ENCODE results near the gene PLXNA2. TPM values are rescaled to one million over a fixed set of nuclear protein-coding genes. Genes with fewer than 3 reads are reported as not detected.

Gene PLXNA2
- total RNA-seq, 1 experiment from 2014 or later: 69.7 TPM

DNA sequence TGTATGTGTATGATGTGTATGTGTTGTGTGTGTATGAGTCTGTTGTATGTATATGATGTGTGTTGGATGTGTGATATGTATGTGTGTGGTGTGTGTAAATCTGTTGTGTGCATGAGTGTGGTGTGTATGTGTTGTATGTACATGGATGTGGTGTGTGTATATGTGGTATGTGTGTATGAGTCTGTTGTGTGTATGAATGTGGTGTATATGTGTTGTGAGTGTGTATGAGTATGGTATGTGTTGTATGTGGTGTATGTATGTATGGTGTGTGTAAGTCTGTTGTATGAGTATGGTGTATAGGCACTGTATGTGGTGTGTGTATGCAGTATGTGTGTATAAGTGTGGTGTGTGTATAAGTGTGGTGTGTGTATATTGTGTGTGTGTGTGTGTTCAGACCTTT is 95.0 kb downstream of the PLXNA2 start:
- no TSS peak for BruUV-seq (replicated peaks)
- TF ChIP-seq, protein P1, sequence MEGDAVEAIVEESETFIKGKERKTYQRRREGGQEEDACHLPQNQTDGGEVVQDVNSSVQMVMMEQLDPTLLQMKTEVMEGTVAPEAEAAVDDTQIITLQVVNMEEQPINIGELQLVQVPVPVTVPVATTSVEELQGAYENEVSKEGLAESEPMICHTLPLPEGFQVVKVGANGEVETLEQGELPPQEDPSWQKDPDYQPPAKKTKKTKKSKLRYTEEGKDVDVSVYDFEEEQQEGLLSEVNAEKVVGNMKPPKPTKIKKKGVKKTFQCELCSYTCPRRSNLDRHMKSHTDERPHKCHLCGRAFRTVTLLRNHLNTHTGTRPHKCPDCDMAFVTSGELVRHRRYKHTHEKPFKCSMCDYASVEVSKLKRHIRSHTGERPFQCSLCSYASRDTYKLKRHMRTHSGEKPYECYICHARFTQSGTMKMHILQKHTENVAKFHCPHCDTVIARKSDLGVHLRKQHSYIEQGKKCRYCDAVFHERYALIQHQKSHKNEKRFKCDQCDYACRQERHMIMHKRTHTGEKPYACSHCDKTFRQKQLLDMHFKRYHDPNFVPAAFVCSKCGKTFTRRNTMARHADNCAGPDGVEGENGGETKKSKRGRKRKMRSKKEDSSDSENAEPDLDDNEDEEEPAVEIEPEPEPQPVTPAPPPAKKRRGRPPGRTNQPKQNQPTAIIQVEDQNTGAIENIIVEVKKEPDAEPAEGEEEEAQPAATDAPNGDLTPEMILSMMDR (IDR thresholded peaks at IDR 0.05; ENCODE audit: unreplicated experiment): no peak
- no peak for DNase-seq (ENCODE audit: unreplicated experiment)

GRCh38 chr1:208148380-208148779 is 95.8 kb downstream of the PLXNA2 start:
- Mint-ChIP-seq H3K36me3 (ENCODE audit: insufficient read depth, unreplicated experiment) (peaks cover 5% of the 10 kb centered on the region), H3K4me1 (ENCODE audit: insufficient read depth, unreplicated experiment) (no peaks in the 10 kb centered on the region), H3K9me3 (ENCODE audit: unreplicated experiment) (no peaks in the 10 kb centered on the region), H3K27ac (ENCODE audit: low read depth, unreplicated experiment) (no peak overlapping the region), H3K27me3 (ENCODE audit: insufficient read depth, unreplicated experiment) (no peaks in the 10 kb centered on the region), H3K4me3 (ENCODE audit: unreplicated experiment) (no peak overlapping the region)
- ChIA-PET CTCF (interaction anchor here (0.6 to 18.7 kb wide), 7 partner anchors 9 to 127 kb away, joined by 3 to 297 read pairs (median 5); partner anchors contain the start of gene PLXNA2), POLR2A (interaction anchor here (0.7 to 2.2 kb wide), 7 partner anchors 8 to 89 kb away, joined by 3 to 6 read pairs (median 5); no protein-coding TSS in a partner anchor)
- no TSS peak for BruUV-seq (replicated peaks)
- intact Hi-C loops (cut with micrococcal nuclease): no loop called here
- TF ChIP-seq, protein P1 (IDR thresholded peaks at IDR 0.05; ENCODE audit: unreplicated experiment): no peak
- DNase-seq (ENCODE audit: unreplicated experiment): no peak

More for the DNA sequence above, 95.0 kb downstream of the PLXNA2 start:
- Mint-ChIP-seq H3K9me3 (ENCODE audit: unreplicated experiment) (no peaks in the 10 kb centered on the region), H3K4me3 (ENCODE audit: unreplicated experiment) (no peak overlapping the region), H3K27me3 (ENCODE audit: insufficient read depth, unreplicated experiment) (no peaks in the 10 kb centered on the region), H3K4me1 (ENCODE audit: insufficient read depth, unreplicated experiment) (peaks cover 3% of the 10 kb centered on the region), H3K36me3 (ENCODE audit: insufficient read depth, unreplicated experiment) (no peaks in the 10 kb centered on the region), H3K27ac (ENCODE audit: low read depth, unreplicated experiment) (no peak overlapping the region)
- intact Hi-C loops (cut with micrococcal nuclease): no loop called here
- ChIA-PET POLR2A (interaction anchor here (0.7 to 2.5 kb wide), 6 partner anchors 10 to 94 kb away, joined by 3 to 8 read pairs (median 6); partner anchors contain the start of gene PLXNA2), CTCF (interaction anchor here (0.8 to 18.7 kb wide), 3 partner anchors 12 to 90 kb away, joined by 3 to 297 read pairs (median 124); partner anchors contain the start of gene PLXNA2)

- Mint-ChIP-seq H3K36me3 (ENCODE audit: insufficient read depth, unreplicated experiment) (peaks cover 8% of the 10 kb centered on the region), H3K4me3 (ENCODE audit: unreplicated experiment) (no peak overlapping the region), H3K4me1 (ENCODE audit: insufficient read depth, unreplicated experiment) (no peaks in the 10 kb centered on the region), H3K27me3 (ENCODE audit: insufficient read depth, unreplicated experiment) (no peaks in the 10 kb centered on the region), H3K9me3 (ENCODE audit: unreplicated experiment) (no peaks in the 10 kb centered on the region), H3K27ac (ENCODE audit: low read depth, unreplicated experiment) (no peak overlapping the region)
- ChIA-PET POLR2A (interaction anchor here (0.6 to 1.9 kb wide), 4 partner anchors 11 to 458 kb away, joined by 3 to 6 read pairs (median 3); no protein-coding TSS in a partner anchor), CTCF (interaction anchor here (0.6 to 18.7 kb wide), 9 partner anchors 16 to 1101 kb away, joined by 3 to 297 read pairs (median 5); partner anchors contain the start of gene PLXNA2)
- no TSS peak for BruUV-seq (replicated peaks)
- intact Hi-C loops (cut with micrococcal nuclease): no loop called here
- DNase-seq (ENCODE audit: unreplicated experiment): no peak
- TF ChIP-seq, protein P1 (IDR thresholded peaks at IDR 0.05; ENCODE audit: unreplicated experiment): no peak
Measured at GRCh38 chr1:208146650-208147049, 97.5 kb downstream of the PLXNA2 start.

GRCh38 chr1:208145167-208145566 is 99.0 kb downstream of the PLXNA2 start:
- Mint-ChIP-seq H3K9me3 (ENCODE audit: unreplicated experiment) (no peaks in the 10 kb centered on the region), H3K27ac (ENCODE audit: low read depth, unreplicated experiment) (no peak overlapping the region), H3K4me3 (ENCODE audit: unreplicated experiment) (no peak overlapping the region), H3K36me3 (ENCODE audit: insufficient read depth, unreplicated experiment) (peaks cover 12% of the 10 kb centered on the region), H3K4me1 (ENCODE audit: insufficient read depth, unreplicated experiment) (no peaks in the 10 kb centered on the region), H3K27me3 (ENCODE audit: insufficient read depth, unreplicated experiment) (no peaks in the 10 kb centered on the region)
- no TSS peak for BruUV-seq (replicated peaks)
- POLR2A ChIA-PET: interaction anchor here (2.2 kb wide), 1 partner anchor 10 kb away, joined by 9 read pairs; no protein-coding TSS in a partner anchor
- intact Hi-C loops (cut with micrococcal nuclease): no loop called here
- CTCF ChIA-PET: interaction anchor here (0.7 to 18.7 kb wide), 8 partner anchors 9 to 1341 kb away, joined by 3 to 297 read pairs (median 4); partner anchors contain the start of gene PLXNA2
- TF ChIP-seq, protein P1 (IDR thresholded peaks at IDR 0.05; ENCODE audit: unreplicated experiment): no peak
- no peak for DNase-seq (ENCODE audit: unreplicated experiment)
